H1 (cell line): ENCODE data around the gene PRPF40B. TPM values are rescaled to one million over a fixed set of nuclear protein-coding genes. Genes with fewer than 3 reads are reported as not detected.

ENCODE experiments used
- CTCF ChIA-PET: fragments of 300-600 bp; sonication (Branson Sonifier 250); formaldehyde crosslinking; loops from one replicate; lab custom pipeline; 2021; ENCODE audit not compliant: partially characterized antibody; lab: Charles Lee
- POLR2A ChIA-PET: fragments of 300-600 bp; sonication (Branson Sonifier 250); formaldehyde crosslinking; loops from one replicate; lab custom pipeline; 2021; ENCODE audit warnings: inconsistent platforms; ENCODE audit not compliant: partially characterized antibody; lab: Charles Lee
- DNase-seq, 2 experiments: peaks; one replicate each; pipeline versions ENCODE4 v3.0.0 to v3.0.0-alpha.2; 2010 to 2022; ENCODE audit warnings: low spot score in 2 of 2, low read depth in 1 of 2, mixed read lengths in 1 of 2
- FAIRE-seq: peaks from 2 replicates; lab custom pipeline; 2011; peaks lifted over from hg19 to GRCh38; lab: Jason Lieb, UNC
- H2AFZ ChIP-seq: 2 replicates; pipeline ENCODE4 v1.8.1; 2012; ENCODE audit warnings: low read length, inconsistent platforms
- H2AK5ac ChIP-seq: 2 replicates; pipeline ENCODE4 v1.6.1; 2013; ENCODE audit warnings: low read depth, low read length
- H2BK120ac ChIP-seq: replicated peaks from 2 replicates; pipeline ENCODE3; 2013; ENCODE audit warnings: low read depth, low read length, inconsistent platforms
- H2BK12ac ChIP-seq: 2 replicates; pipeline ENCODE4 v1.6.1; 2013; ENCODE audit warnings: low read depth, low read length
- H2BK15ac ChIP-seq: 2 replicates; pipeline ENCODE4 v1.6.1; 2013; ENCODE audit warnings: low read length
- H2BK20ac ChIP-seq: 2 replicates; pipeline ENCODE4 v1.6.1; 2013; ENCODE audit warnings: low read length
- H2BK5ac ChIP-seq: 2 replicates; pipeline ENCODE4 v1.6.1; 2013; ENCODE audit warnings: low read depth, low read length
- H3K14ac ChIP-seq: 2 replicates; pipeline ENCODE4 v1.6.1; 2013; ENCODE audit warnings: inconsistent platforms; ENCODE audit not compliant: insufficient read length
- H3K18ac ChIP-seq: 2 replicates; pipeline ENCODE4 v1.6.1; 2013; ENCODE audit warnings: low read length; ENCODE audit errors: extremely low read depth
- H3K23ac ChIP-seq: 2 replicates; pipeline ENCODE4 v1.6.1; 2013; ENCODE audit warnings: inconsistent platforms; ENCODE audit not compliant: insufficient read length
- H3K23me2 ChIP-seq: 2 replicates; pipeline ENCODE4 v1.6.1; 2013; ENCODE audit warnings: low read depth, low read length
- H3K27ac ChIP-seq: 2 replicates; pipeline ENCODE4 v1.6.1; 2011; ENCODE audit warnings: low read depth, low read length, inconsistent platforms
- H3K27me3 ChIP-seq, 4 experiments: replicated peaks in 1 of 4; 1 replicate in 1 of 4; 2 replicates in 3 of 4; pipeline versions ENCODE4 v1.6.1 to v1.8.1; 2011 to 2013; ENCODE audit warnings: low read length in 3 of 4, mild to moderate bottlenecking in 3 of 4, inconsistent platforms in 2 of 4, mixed read lengths in 2 of 4, moderate library complexity in 1 of 4; ENCODE audit not compliant: control insufficient read depth in 3 of 4, insufficient read depth in 3 of 4; ENCODE audit errors: extremely low read depth in 1 of 4
- H3K36me3 ChIP-seq, 4 experiments: 2 replicates each; pipeline versions ENCODE4 v1.6.1 to v1.8.1; 2011 to 2013; ENCODE audit warnings: mild to moderate bottlenecking in 4 of 4, low read length in 3 of 4, moderate library complexity in 2 of 4, control low read depth in 1 of 4, inconsistent platforms in 1 of 4; ENCODE audit not compliant: insufficient read depth in 4 of 4, control insufficient read depth in 2 of 4
- H3K4ac ChIP-seq: replicated peaks from 2 replicates; pipeline ENCODE3; 2013; ENCODE audit warnings: low read length, low read depth, mixed read lengths, inconsistent platforms; ENCODE audit not compliant: insufficient read length
- H3K4me1 ChIP-seq, 4 experiments: replicated peaks in 1 of 4; 1 replicate in 1 of 4; 2 replicates in 3 of 4; pipeline versions ENCODE4 v1.6.1 to v1.8.1; 2011 to 2013; ENCODE audit warnings: low read length in 3 of 4, inconsistent platforms in 2 of 4, mixed read lengths in 1 of 4; ENCODE audit not compliant: insufficient read depth in 4 of 4, control insufficient read depth in 3 of 4
- H3K4me2 ChIP-seq, 2 experiments: 2 replicates each; pipeline versions ENCODE4 v1.6.1 to v1.8.1; 2011 to 2013; ENCODE audit warnings: low read depth in 2 of 2, low read length in 2 of 2, control low read depth in 1 of 2, inconsistent platforms in 1 of 2, mild to moderate bottlenecking in 1 of 2; ENCODE audit not compliant: insufficient read depth in 1 of 2
- H3K4me3 ChIP-seq, 4 experiments: fragments of 200-600, 300-600 bp in 1 of 4; sonication (generic), shearing (Covaris generic), sonication (Bioruptor Twin) in 1 of 4; 2 replicates each; pipeline versions ENCODE4 v1.5.1 to v1.8.1; 2011 to 2016; ENCODE audit warnings: low read length in 4 of 4, low read depth in 3 of 4, control low read depth in 2 of 4, inconsistent platforms in 2 of 4, mild to moderate bottlenecking in 2 of 4, mixed read lengths in 1 of 4, moderate library complexity in 1 of 4; ENCODE audit not compliant: insufficient read depth in 2 of 4; ENCODE audit errors: extremely low read depth in 1 of 4
- H3K56ac ChIP-seq: replicated peaks from 2 replicates; pipeline ENCODE3; 2013; ENCODE audit warnings: low read depth, mild to moderate bottlenecking, mixed read lengths, low read length, inconsistent platforms; ENCODE audit not compliant: insufficient read length
- H3K79me1 ChIP-seq: 2 replicates; pipeline ENCODE4 v1.6.1; 2013; ENCODE audit warnings: low read depth, low read length, control low read depth
- H3K79me2 ChIP-seq, 2 experiments: 2 replicates each; pipeline versions ENCODE4 v1.6.1 to v1.8.1; 2012 to 2013; ENCODE audit warnings: low read length in 2 of 2, mild to moderate bottlenecking in 2 of 2, inconsistent platforms in 1 of 2; ENCODE audit not compliant: insufficient read depth in 2 of 2, control insufficient read depth in 1 of 2
- H3K9ac ChIP-seq, 4 experiments: replicated peaks in 1 of 4; 1 replicate in 1 of 4; 2 replicates in 3 of 4; pipeline versions ENCODE4 v1.6.1 to v1.8.1; 2011 to 2013; ENCODE audit warnings: low read depth in 3 of 4, low read length in 3 of 4, control low read depth in 2 of 4, mild to moderate bottlenecking in 2 of 4, moderate library complexity in 2 of 4, inconsistent platforms in 1 of 4; ENCODE audit errors: extremely low read depth in 1 of 4
- H3K9me3 ChIP-seq, 2 experiments: 2 replicates each; pipeline versions ENCODE4 v1.6.1 to v1.8.1; 2012 to 2013; ENCODE audit warnings: mild to moderate bottlenecking in 2 of 2, moderate library complexity in 2 of 2, control low read depth in 1 of 2, inconsistent platforms in 1 of 2, low read depth in 1 of 2, low read length in 1 of 2, mixed read lengths in 1 of 2; ENCODE audit not compliant: insufficient read depth in 2 of 2
- H4K20me1 ChIP-seq, 2 experiments: replicated peaks in 1 of 2; 2 replicates each; pipeline versions ENCODE3 to v1.8.1; 2011 to 2013; ENCODE audit warnings: inconsistent platforms in 2 of 2, low read length in 2 of 2, mild to moderate bottlenecking in 1 of 2; ENCODE audit not compliant: insufficient read depth in 2 of 2, control insufficient read depth in 1 of 2
- H4K5ac ChIP-seq: 2 replicates; pipeline ENCODE4 v1.6.1; 2013; ENCODE audit warnings: low read length, low read depth, mixed read lengths, inconsistent platforms; ENCODE audit not compliant: insufficient read length
- H4K8ac ChIP-seq: 2 replicates; pipeline ENCODE4 v1.8.0; 2013; ENCODE audit warnings: mild to moderate bottlenecking, moderate library complexity, low read length, inconsistent platforms; ENCODE audit not compliant: insufficient read depth; ENCODE audit errors: extremely low read depth
- H4K91ac ChIP-seq: replicated peaks from 2 replicates; pipeline ENCODE3; 2013; ENCODE audit warnings: low read length, mixed read lengths, inconsistent platforms; ENCODE audit not compliant: insufficient read length
- SAP30 ChIP-seq: fragments of 300-600 bp; sonication (generic); IDR thresholded peaks from 2 replicates; pipeline ENCODE4 v1.7.1; 2012; ENCODE audit warnings: low read length, moderate library complexity, mild to moderate bottlenecking, inconsistent platforms; ENCODE audit not compliant: insufficient read depth, insufficient replicate concordance
- WGBS, 2 experiments: shearing (Covaris generic) in 1 of 2; methylation state at CpG; one replicate each; pipeline versions ENCODE4 v1.1.6 to v1.1.7; 2013 to 2015; ENCODE audit warnings: low lambda C conversion rate in 2 of 2, mixed read lengths in 2 of 2, inconsistent platforms in 1 of 2, low coverage in 1 of 2, missing lambda C conversion rate in 1 of 2; ENCODE audit not compliant: insufficient replicate concordance in 2 of 2, insufficient coverage in 1 of 2, insufficient read length in 1 of 2; ENCODE audit errors: extremely low coverage in 1 of 2, missing lambda C conversion rate in 1 of 2; 5-methylcytosine and 5-hydroxymethylcytosine counted together
- polyA plus RNA-seq, 7 experiments: library from polyadenylated mRNA; depleted of rRNA in 3 of 7; stranded (reverse) in 5 of 7; unstranded in 2 of 7; fragments of >200 nt in 5 of 7; fragments of 200-250 nt in 2 of 7; gene quantifications; 1 replicate in 5 of 7; 2 replicates in 1 of 7; 4 replicates in 1 of 7; pipeline versions ENCODE4 v1.2.1 to v1.2.3, GENCODE V29; 2011 to 2013; ENCODE audit warnings: missing spikeins in 2 of 7, mixed read lengths in 2 of 7
- total RNA-seq: library from RNA; stranded (reverse); fragmentation: NEBNext Ultra II Directional; extraction: Animal tissue kit (Norgen Biotek cat#: 25700); gene quantifications from 2 replicates; pipeline ENCODE4 v1.2.1, GENCODE V29; 2021

PRPF40B gene
- total and polyA plus RNA-seq, 2 of the 8 experiments (the other 6 are each of a cell fraction or from before 2014, with no cell fraction given): 14.4 to 24.4 TPM

- no peak overlapping the region for H2BK5ac ChIP-seq
- no peak overlapping the region for H4K8ac ChIP-seq
- H2BK15ac ChIP-seq: no peak overlapping the region
- no peaks in the 10 kb centered on the region for H3K23me2 ChIP-seq
- H3K79me1 ChIP-seq: peaks cover 4% of the 10 kb centered on the region; the same call in 1 of the 2 replicates
- H2AFZ ChIP-seq: no peak overlapping the region
- H3K18ac ChIP-seq: no peak overlapping the region
- CTCF ChIA-PET: interaction anchor here (0.6 to 4.7 kb wide), 19 partner anchors 8 to 318 kb away, joined by 3 to 38 read pairs (median 7); no protein-coding TSS in a partner anchor
- WGBS, 2 experiments: 94% methylated on average over 7 of the region's 7 CpGs; no CpG with 5 or more reads in 1 of the 2 experiments
- H3K4me1 ChIP-seq: peaks cover 3 to 7% (median 6%) of the 10 kb centered on the region in 4 experiments
- no peaks in the 10 kb centered on the region for H3K9me3 ChIP-seq
- FAIRE-seq (no peak), DNase-seq (no peak)
- no peak overlapping the region for H3K4me3 ChIP-seq
- H4K91ac ChIP-seq: no peak overlapping the region
- no peak overlapping the region for H4K5ac ChIP-seq
- no peak overlapping the region for H3K27ac ChIP-seq
- no peak overlapping the region for H2BK120ac ChIP-seq
- no peak for TF ChIP-seq SAP30
- no peak overlapping the region for H3K23ac ChIP-seq
- H4K20me1 ChIP-seq: peaks cover 0 to 8% of the 10 kb centered on the region in 2 experiments
- no peaks in the 10 kb centered on the region for H3K36me3 ChIP-seq
- H3K14ac ChIP-seq: no peak overlapping the region
- no peak overlapping the region for H2BK12ac ChIP-seq
- H3K27me3 ChIP-seq: no peaks in the 10 kb centered on the region
- H3K9ac ChIP-seq: no peak overlapping the region
- H2AK5ac ChIP-seq: no peak overlapping the region
- POLR2A ChIA-PET: interaction anchor here (1.4 to 4.4 kb wide), 8 partner anchors 9 to 66 kb away, joined by 3 to 36 read pairs (median 16); partner anchors contain the start of gene TMBIM6
- H3K56ac ChIP-seq: no peak overlapping the region
- no peak overlapping the region; a peak in 1 of 4 replicates for H3K4me2 ChIP-seq
- no peak overlapping the region for H2BK20ac ChIP-seq
- no peak overlapping the region for H3K4ac ChIP-seq
- peaks cover 0 to 31% of the 10 kb centered on the region in 2 experiments; a peak in 1 of 4 replicates for H3K79me2 ChIP-seq
Measured at GRCh38 chr12:49675137-49675536, 51.8 kb downstream of the PRPF40B start.
